Chondrocyte (in vitro differentiated cells): ENCODE measurements around the gene FBXO24. TPM values are rescaled to one million over a fixed set of nuclear protein-coding genes. Genes with fewer than 3 reads are reported as not detected.
"Not testable (repeated sequence)": the region's sequence is repeated elsewhere in the genome, so short reads cannot be mapped to it uniquely, and the experiment has no call there.

Experiments
- DNase-seq: peaks from one replicate; pipeline ENCODE4 v3.0.0; 2021; ENCODE audit warnings: mixed read lengths, low spot score
- H3K27ac Mint-ChIP-seq: one replicate; pipeline ENCODE4 v1.8.0; 2021; ENCODE audit warnings: mild to moderate bottlenecking, moderate library complexity, mixed read lengths; ENCODE audit not compliant: unreplicated experiment
- H3K27me3 Mint-ChIP-seq: 2 replicates; pipeline ENCODE4 v1.8.0; 2021; ENCODE audit warnings: low read depth, mixed read lengths
- H3K36me3 Mint-ChIP-seq: 2 replicates; pipeline ENCODE4 v1.8.0; 2021; ENCODE audit warnings: low read depth, mixed read lengths
- H3K4me1 Mint-ChIP-seq: 2 replicates; pipeline ENCODE4 v1.8.0; 2021; ENCODE audit warnings: low read depth, mild to moderate bottlenecking, mixed read lengths
- H3K4me3 Mint-ChIP-seq: one replicate; pipeline ENCODE4 v1.8.0; 2021; ENCODE audit warnings: mild to moderate bottlenecking, moderate library complexity, mixed read lengths; ENCODE audit not compliant: unreplicated experiment
- H3K9me3 Mint-ChIP-seq: 2 replicates; pipeline ENCODE4 v1.8.0; 2021; ENCODE audit warnings: low read depth, mixed read lengths
- CTCF ChIP-seq: fragments of 200-600 bp; sonication (generic); IDR thresholded peaks from 2 replicates; pipeline ENCODE4 v1.5.0; 2021; ENCODE audit warnings: antibody characterized with exemption, mild to moderate bottlenecking, moderate library complexity
- total RNA-seq: library from RNA; stranded (reverse); gene quantifications from 3 replicates; pipeline ENCODE4 v1.2.1, GENCODE V29; 2021

Gene FBXO24
- total RNA-seq, 1 donor from 2014 or later: 0.57 TPM

- Mint-ChIP-seq H3K36me3 (no peaks in the 10 kb centered on the region), H3K4me3 (peak overlapping the region; percentile 98), H3K4me1 (peaks cover 35% of the 10 kb centered on the region), H3K27ac (no peak overlapping the region), H3K27me3 (no peaks in the 10 kb centered on the region), H3K9me3 (no peaks in the 10 kb centered on the region)
- DNase-seq: no peak
- TF ChIP-seq CTCF: no peak
These were observed 45.9 kb upstream of the FBXO24 start for GRCh38 chr7:100540073-100540723.

DNA sequence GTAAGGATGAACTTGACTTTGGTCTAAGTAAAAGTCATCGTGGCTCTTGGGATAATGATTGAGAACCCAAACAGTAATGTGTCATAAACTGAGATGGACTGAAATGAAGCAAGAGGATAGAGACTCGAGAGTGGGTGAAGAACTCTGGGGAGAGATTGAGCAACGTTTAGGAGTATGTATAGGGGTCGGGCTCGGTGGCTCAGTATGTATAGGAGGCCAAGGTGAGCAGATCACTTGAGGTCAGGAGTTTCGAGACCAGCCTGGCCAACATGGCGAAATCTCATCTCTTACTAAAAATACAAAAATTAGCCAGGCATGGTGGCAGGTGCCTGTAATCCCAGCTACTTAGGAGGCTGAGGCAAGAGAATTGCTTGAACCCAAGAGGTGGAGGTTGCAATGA, 44.8 kb upstream of the FBXO24 start:
- not testable (repeated sequence) for DNase-seq, H3K27me3 Mint-ChIP-seq, H3K36me3 Mint-ChIP-seq, H3K27ac Mint-ChIP-seq, H3K4me3 Mint-ChIP-seq, H3K9me3 Mint-ChIP-seq
- H3K4me1 Mint-ChIP-seq: peaks cover 46% of the 10 kb centered on the region

DNA sequence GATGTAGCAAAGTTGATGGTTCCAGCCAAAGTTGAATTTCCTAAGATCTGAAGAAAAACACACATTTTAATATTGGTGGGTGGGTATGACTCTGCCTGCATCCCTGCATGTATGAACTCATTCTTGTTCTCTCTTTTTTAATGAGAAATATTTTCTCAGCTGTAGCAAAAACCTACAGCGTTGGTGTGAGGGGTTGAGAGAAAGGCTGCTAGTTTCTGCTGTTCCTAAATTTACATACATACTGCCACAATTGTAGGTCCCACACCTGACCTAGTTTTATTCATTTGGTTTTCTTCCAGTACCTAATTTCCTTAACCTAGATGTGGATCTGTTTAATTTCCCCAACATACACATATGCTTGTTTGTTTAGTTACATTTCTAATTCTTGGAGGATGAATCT, 42.5 kb upstream of the FBXO24 start:
- no peaks in the 10 kb centered on the region for H3K27me3 Mint-ChIP-seq
- no peak for DNase-seq
- peaks cover 63% of the 10 kb centered on the region for H3K4me1 Mint-ChIP-seq
- no peak overlapping the region for H3K4me3 Mint-ChIP-seq
- no peak for TF ChIP-seq CTCF
- peak overlapping the region; percentile 15 for H3K27ac Mint-ChIP-seq
- no peaks in the 10 kb centered on the region for H3K9me3 Mint-ChIP-seq
- H3K36me3 Mint-ChIP-seq: no peaks in the 10 kb centered on the region

- no peak for TF ChIP-seq CTCF
- no peak overlapping the region for H3K4me3 Mint-ChIP-seq
- H3K4me1 Mint-ChIP-seq: peaks cover 61% of the 10 kb centered on the region
- no peak for DNase-seq
- H3K36me3 Mint-ChIP-seq: no peaks in the 10 kb centered on the region
- peak overlapping the region; percentile 93 for H3K27ac Mint-ChIP-seq
- no peaks in the 10 kb centered on the region for H3K27me3 Mint-ChIP-seq
- H3K9me3 Mint-ChIP-seq: no peaks in the 10 kb centered on the region
These were observed 41.7 kb upstream of the FBXO24 start for GRCh38 chr7:100544386-100544785.

DNA sequence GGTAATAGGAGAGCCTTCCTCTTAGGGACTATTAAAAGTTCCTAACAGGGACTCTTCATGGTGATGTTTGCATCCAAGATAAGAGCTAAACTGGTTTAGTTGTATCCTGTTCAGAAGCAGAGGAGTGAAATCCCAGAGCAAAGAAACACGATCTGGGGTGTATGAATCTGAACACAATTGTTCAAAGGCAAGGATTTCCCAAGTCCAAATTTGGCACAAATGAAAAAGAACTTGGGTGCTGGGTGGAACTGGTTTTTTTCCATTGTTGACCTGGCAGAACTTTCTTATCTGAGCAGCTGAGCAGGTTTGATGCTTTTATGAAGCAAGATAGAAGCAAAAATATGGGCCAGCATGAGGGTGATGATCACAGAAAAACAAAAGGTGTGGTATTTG, 41.2 kb upstream of the FBXO24 start:
- Mint-ChIP-seq H3K9me3 (no peaks in the 10 kb centered on the region), H3K27me3 (no peaks in the 10 kb centered on the region), H3K36me3 (no peaks in the 10 kb centered on the region), H3K4me3 (no peak overlapping the region), H3K27ac (peak overlapping the region; percentile 93), H3K4me1 (peaks cover 57% of the 10 kb centered on the region)
- no peak for DNase-seq
- no peak for TF ChIP-seq CTCF
